Keratinocyte (primary cell): ENCODE data around the gene TFCP2L1. TPM values are rescaled to one million over a fixed set of nuclear protein-coding genes. Genes with fewer than 3 reads are reported as not detected.

Source experiments
- DNase-seq: peaks from one replicate; pipeline ENCODE4 v3.0.0-alpha.2; 2011; ENCODE audit warnings: low read depth, missing footprints, low spot score
- FAIRE-seq: peaks from 2 replicates; lab custom pipeline; 2011; peaks lifted over from hg19 to GRCh38; lab: Jason Lieb, UNC
- H2AFZ ChIP-seq: 2 replicates; pipeline ENCODE4 v1.6.0; 2012; ENCODE audit warnings: low read length, control low read depth, inconsistent platforms; ENCODE audit not compliant: control insufficient read depth
- H3K27ac ChIP-seq: 2 replicates; pipeline ENCODE4 v1.5.1; 2011; ENCODE audit warnings: low read length; ENCODE audit not compliant: control insufficient read depth, insufficient read depth
- H3K27me3 ChIP-seq: 3 replicates; pipeline ENCODE4 v1.6.0; 2011; ENCODE audit warnings: low read length; ENCODE audit not compliant: control insufficient read depth, insufficient read depth; ENCODE audit errors: extremely low read depth
- H3K36me3 ChIP-seq, 2 experiments: 2 replicates in 1 of 2; 3 replicates in 1 of 2; pipeline ENCODE4 v1.5.1; 2011; ENCODE audit warnings: low read length in 2 of 2, mild to moderate bottlenecking in 1 of 2; ENCODE audit not compliant: control insufficient read depth in 2 of 2, insufficient read depth in 2 of 2; ENCODE audit errors: extremely low read depth in 1 of 2
- H3K4me1 ChIP-seq: 3 replicates; pipeline ENCODE4 v1.5.1; 2011; ENCODE audit warnings: low read length; ENCODE audit not compliant: control insufficient read depth, insufficient read depth; ENCODE audit errors: extremely low read depth
- H3K4me2 ChIP-seq: 3 replicates; pipeline ENCODE4 v1.6.0; 2011; ENCODE audit warnings: low read depth, low read length; ENCODE audit not compliant: control insufficient read depth, insufficient read depth; ENCODE audit errors: extremely low read depth
- H3K4me3 ChIP-seq, 3 experiments: fragments of 200-600 bp in 1 of 3; sonication (generic) in 1 of 3; 2 replicates in 2 of 3; 3 replicates in 1 of 3; pipeline ENCODE4 v1.5.1; 2011 to 2016; ENCODE audit warnings: low read length in 3 of 3, mild to moderate bottlenecking in 3 of 3, control low read depth in 2 of 3, inconsistent platforms in 1 of 3, low read depth in 1 of 3, mixed read lengths in 1 of 3, mixed run types in 1 of 3, moderate library complexity in 1 of 3; ENCODE audit not compliant: control insufficient read depth in 2 of 3, insufficient read depth in 2 of 3; ENCODE audit errors: extremely low read depth in 1 of 3
- H3K79me2 ChIP-seq: 2 replicates; pipeline ENCODE4 v1.6.0; 2012; ENCODE audit warnings: low read length; ENCODE audit not compliant: control insufficient read depth, insufficient read depth
- H3K9ac ChIP-seq: 3 replicates; pipeline ENCODE4 v1.6.0; 2011; ENCODE audit warnings: low read length; ENCODE audit not compliant: control insufficient read depth, insufficient read depth; ENCODE audit errors: extremely low read depth
- H3K9me1 ChIP-seq: 3 replicates; pipeline ENCODE4 v1.6.0; 2011; ENCODE audit warnings: low read length; ENCODE audit not compliant: control insufficient read depth, insufficient read depth; ENCODE audit errors: extremely low read depth
- H3K9me3 ChIP-seq: 2 replicates; pipeline ENCODE4 v1.5.1; 2012; ENCODE audit warnings: low read depth, low read length; ENCODE audit not compliant: control insufficient read depth
- H4K20me1 ChIP-seq: 3 replicates; pipeline ENCODE4 v1.6.0; 2011; ENCODE audit warnings: low read length; ENCODE audit not compliant: control insufficient read depth, insufficient read depth; ENCODE audit errors: extremely low read depth
- CTCF ChIP-seq, 3 experiments: IDR thresholded peaks in 1 of 3; conservative IDR thresholded peaks in 1 of 3; optimal IDR thresholded peaks in 1 of 3; 2 replicates in 2 of 3; 3 replicates in 1 of 3; pipeline versions ENCODE3 to v1.5.1; 2011; ENCODE audit warnings: low read length in 3 of 3, mild to moderate bottlenecking in 3 of 3, moderate library complexity in 2 of 3, control low read depth in 1 of 3, inconsistent platforms in 1 of 3; ENCODE audit not compliant: insufficient read depth in 2 of 3; ENCODE audit errors: extremely low read depth in 1 of 3
- EZH2 ChIP-seq: IDR thresholded peaks from one replicate; pipeline ENCODE4 v1.6.1; 2012; ENCODE audit warnings: inconsistent platforms, mild to moderate bottlenecking, low read length, moderate library complexity
- dilution Hi-C: fragments of 300-500 bp; cut with MboI; formaldehyde crosslinking; loops from one replicate; pipeline ENCODE4 v1.7.0; 2020; ENCODE audit warnings: low sequenced_read_pairs; ENCODE audit not compliant: extremely low pct_ligation_motif_present
- polyA plus RNA-seq, 5 experiments: library from polyadenylated mRNA; depleted of rRNA in 3 of 5; stranded (reverse) in 3 of 5; stranded (forward) in 1 of 5; unstranded in 1 of 5; fragments of >200 nt; gene quantifications; 1 replicate in 1 of 5; 2 replicates in 3 of 5; 3 replicates in 1 of 5; pipeline versions ENCODE4 v1.2.1 to v1.2.3, GENCODE V29; 2011 to 2012; ENCODE audit warnings: missing spikeins in 2 of 5, low read depth in 1 of 5, low replicate concordance in 1 of 5

Gene TFCP2L1
- polyA plus RNA-seq, 1 donor (not counting 4 experiments of a cell fraction or from before 2014, with no cell fraction given), result 29.4 TPM

GRCh38 chr2:121276341-121276740, 8.7 kb downstream of the TFCP2L1 start:
- FAIRE-seq, result no peak
- no peak overlapping the region for H3K27ac ChIP-seq
- peaks cover 18% of the 10 kb centered on the region for H3K4me1 ChIP-seq
- dilution Hi-C loops, result no loop called here
- peaks cover 2% of the 10 kb centered on the region for H3K9me1 ChIP-seq
- no peak overlapping the region for H2AFZ ChIP-seq
- H3K79me2 ChIP-seq, result peaks cover 30% of the 10 kb centered on the region
- no peak overlapping the region for H3K9ac ChIP-seq
- H3K36me3 ChIP-seq, result peaks cover 7 to 8% of the 10 kb centered on the region in 2 experiments
- H4K20me1 ChIP-seq, result no peaks in the 10 kb centered on the region
- TF ChIP-seq CTCF (optimal IDR thresholded peaks at IDR 0.05 in 1 of 3, IDR thresholded peaks at IDR 0.05 in 1 of 3, conservative IDR thresholded peaks at IDR 0.05 in 1 of 3; ENCODE audit: extremely low read depth in 1 of 3, insufficient read depth in 2 of 3, low read length in 3 of 3) (no peak), EZH2 (no peak)
- H3K27me3 ChIP-seq, result no peaks in the 10 kb centered on the region
- no peak overlapping the region for H3K4me3 ChIP-seq
- DNase-seq, result no peak
- H3K4me2 ChIP-seq, result no peak overlapping the region
- H3K9me3 ChIP-seq, result no peaks in the 10 kb centered on the region

GRCh38 chr2:121273116-121273515, 11.9 kb downstream of the TFCP2L1 start:
- peaks cover 18% of the 10 kb centered on the region for H3K4me1 ChIP-seq
- DNase-seq (no peak), FAIRE-seq (no peak)
- H3K27ac ChIP-seq, result no peak overlapping the region
- H4K20me1 ChIP-seq, result no peaks in the 10 kb centered on the region
- dilution Hi-C loops, result no loop called here
- no peaks in the 10 kb centered on the region for H3K36me3 ChIP-seq
- H3K27me3 ChIP-seq, result no peaks in the 10 kb centered on the region
- peaks cover 2% of the 10 kb centered on the region for H3K9me1 ChIP-seq
- H3K4me3 ChIP-seq, result no peak overlapping the region
- peaks cover 26% of the 10 kb centered on the region for H3K79me2 ChIP-seq
- no peak overlapping the region for H2AFZ ChIP-seq
- TF ChIP-seq EZH2 (no peak), CTCF (optimal IDR thresholded peaks at IDR 0.05 in 1 of 3, IDR thresholded peaks at IDR 0.05 in 1 of 3, conservative IDR thresholded peaks at IDR 0.05 in 1 of 3; ENCODE audit: extremely low read depth in 1 of 3, insufficient read depth in 2 of 3, low read length in 3 of 3) (no peak)
- H3K9ac ChIP-seq, result no peak overlapping the region
- no peak overlapping the region for H3K4me2 ChIP-seq
- H3K9me3 ChIP-seq, result no peaks in the 10 kb centered on the region
